ENCODE results near the gene PRDM16. TPM values are rescaled to one million over a fixed set of nuclear protein-coding genes. Genes with fewer than 3 reads are reported as not detected.

The PRDM16 gene
- total RNA-seq, 1 experiment from 2014 or later, result 6.1 TPM

GRCh38 chr1:3289502-3289901, 220.5 kb downstream of the PRDM16 start (continued):
- TF ChIP-seq REST (IDR thresholded peaks at IDR 0.05; ENCODE audit: low read depth) (no peak), ELF1 (IDR thresholded peaks at IDR 0.05; ENCODE audit: borderline replicate concordance, low read depth) (no peak), POLR2AphosphoS5 (IDR thresholded peaks at IDR 0.05; ENCODE audit: low read depth, low read length) (no peak), CBX3 (IDR thresholded peaks at IDR 0.05; ENCODE audit: low read depth) (no peak), POLR2A (IDR thresholded peaks at IDR 0.05; ENCODE audit: borderline replicate concordance, extremely low read depth, insufficient read depth, insufficient read length) (no peak), FOSL1 (IDR thresholded peaks at IDR 0.05; ENCODE audit: low read depth) (no peak), ZFX (IDR thresholded peaks at IDR 0.05) (no peak), SIN3A (IDR thresholded peaks at IDR 0.05; ENCODE audit: low read depth) (no peak), EZH2 (IDR thresholded peaks at IDR 0.05) (no peak), JUND (IDR thresholded peaks at IDR 0.05) (no peak), ZBTB33 (IDR thresholded peaks at IDR 0.05; ENCODE audit: extremely low read depth, insufficient replicate concordance, low read length) (no peak), YY1 (IDR thresholded peaks at IDR 0.05; ENCODE audit: extremely low read depth, insufficient replicate concordance, low read depth, low read length) (no peak), TCF7L2 (IDR thresholded peaks at IDR 0.05; ENCODE audit: borderline replicate concordance, extremely low read depth, insufficient read depth, insufficient read length) (no peak)
- TF ChIP-seq, protein P1, sequence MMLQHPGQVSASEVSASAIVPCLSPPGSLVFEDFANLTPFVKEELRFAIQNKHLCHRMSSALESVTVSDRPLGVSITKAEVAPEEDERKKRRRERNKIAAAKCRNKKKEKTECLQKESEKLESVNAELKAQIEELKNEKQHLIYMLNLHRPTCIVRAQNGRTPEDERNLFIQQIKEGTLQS (IDR thresholded peaks at IDR 0.05), result no peak
